A673 (cell line): ENCODE data around the gene SLC66A2.

Experiments used
- EZH2 ChIP-seq: fragments of 200-600 bp; sonication (generic); IDR thresholded peaks from 2 replicates; pipeline ENCODE4 v1.6.1; 2017; ENCODE audit warnings: borderline replicate concordance, low read depth, mild to moderate bottlenecking, mixed read lengths, antibody characterized with exemption, low read length; ENCODE audit not compliant: poor library complexity, severe bottlenecking
- TF ChIP-seq, protein P1 (sequence below): fragments of 300-800, 200-600 bp; sonication (generic); conservative IDR thresholded peaks from 2 replicates; pipeline ENCODE4 v1.5.1; 2017; ENCODE audit warnings: low read depth, mild to moderate bottlenecking, antibody characterized with exemption, low read length, moderate library complexity, mixed read lengths

GRCh38 chr18:79884294-79884962 lies 67.0 kb downstream of the SLC66A2 start:
- TF ChIP-seq, protein P1, sequence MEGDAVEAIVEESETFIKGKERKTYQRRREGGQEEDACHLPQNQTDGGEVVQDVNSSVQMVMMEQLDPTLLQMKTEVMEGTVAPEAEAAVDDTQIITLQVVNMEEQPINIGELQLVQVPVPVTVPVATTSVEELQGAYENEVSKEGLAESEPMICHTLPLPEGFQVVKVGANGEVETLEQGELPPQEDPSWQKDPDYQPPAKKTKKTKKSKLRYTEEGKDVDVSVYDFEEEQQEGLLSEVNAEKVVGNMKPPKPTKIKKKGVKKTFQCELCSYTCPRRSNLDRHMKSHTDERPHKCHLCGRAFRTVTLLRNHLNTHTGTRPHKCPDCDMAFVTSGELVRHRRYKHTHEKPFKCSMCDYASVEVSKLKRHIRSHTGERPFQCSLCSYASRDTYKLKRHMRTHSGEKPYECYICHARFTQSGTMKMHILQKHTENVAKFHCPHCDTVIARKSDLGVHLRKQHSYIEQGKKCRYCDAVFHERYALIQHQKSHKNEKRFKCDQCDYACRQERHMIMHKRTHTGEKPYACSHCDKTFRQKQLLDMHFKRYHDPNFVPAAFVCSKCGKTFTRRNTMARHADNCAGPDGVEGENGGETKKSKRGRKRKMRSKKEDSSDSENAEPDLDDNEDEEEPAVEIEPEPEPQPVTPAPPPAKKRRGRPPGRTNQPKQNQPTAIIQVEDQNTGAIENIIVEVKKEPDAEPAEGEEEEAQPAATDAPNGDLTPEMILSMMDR, result no peak
- no peak for TF ChIP-seq EZH2
